ENCODE measurements around the gene ORM1.

Gene ORM1

GRCh38 chr9:114364134-114365041, 41.5 kb downstream of the ORM1 start:
- Histone ChIP-seq H3F3A (ENCODE audit: insufficient read depth, low read length) (peaks cover 4% of the 10 kb centered on the region; the same call in 1 of the 2 replicates), H3K79me2 (ENCODE audit: insufficient read depth, low read length) (no peaks in the 10 kb centered on the region), H3K9me2 (ENCODE audit: low read depth, low read length) (no peaks in the 10 kb centered on the region), H3K27ac (ENCODE audit: low read depth, low read length, poor library complexity, severe bottlenecking) (peak overlapping the region; percentile 59), H3K27me3 (ENCODE audit: insufficient read depth, low read length) (no peaks in the 10 kb centered on the region), H3K36me3 (ENCODE audit: insufficient read depth, low read length) (peaks cover 83% of the 10 kb centered on the region), H3K4me2 (ENCODE audit: low read length) (no peak overlapping the region), H3K4me3 (ENCODE audit: low read depth, low read length, poor library complexity, severe bottlenecking) (no peak overlapping the region), H4K20me1 (ENCODE audit: insufficient read depth, low read length) (no peaks in the 10 kb centered on the region), H3K9me3 (ENCODE audit: low read length) (no peaks in the 10 kb centered on the region), H3K4me1 (ENCODE audit: insufficient read depth, low read length, severe bottlenecking) (peaks cover 47% of the 10 kb centered on the region), H2AFZ (ENCODE audit: low read length) (no peak overlapping the region), H3K9ac (ENCODE audit: low read length) (no peak overlapping the region)
- TF ChIP-seq CTCF (IDR thresholded peaks at IDR 0.05; ENCODE audit: low read length) (no peak), EZH2 (IDR thresholded peaks at IDR 0.05; ENCODE audit: borderline replicate concordance, low read length) (no peak)

- H3K4me3 ChIP-seq (ENCODE audit: low read depth, low read length, poor library complexity, severe bottlenecking) = no peak overlapping the region
- H3K4me1 ChIP-seq (ENCODE audit: insufficient read depth, low read length, severe bottlenecking) = peaks cover 55% of the 10 kb centered on the region
- H4K20me1 ChIP-seq (ENCODE audit: insufficient read depth, low read length) = no peaks in the 10 kb centered on the region
- H3K27me3 ChIP-seq (ENCODE audit: insufficient read depth, low read length) = no peaks in the 10 kb centered on the region
- no peak overlapping the region for H2AFZ ChIP-seq (ENCODE audit: low read length)
- peaks cover 83% of the 10 kb centered on the region for H3K36me3 ChIP-seq (ENCODE audit: insufficient read depth, low read length)
- no peak for TF ChIP-seq CTCF (IDR thresholded peaks at IDR 0.05; ENCODE audit: low read length)
- TF ChIP-seq EZH2 (IDR thresholded peaks at IDR 0.05; ENCODE audit: borderline replicate concordance, low read length) = no peak
- no peaks in the 10 kb centered on the region for H3K79me2 ChIP-seq (ENCODE audit: insufficient read depth, low read length)
- H3K4me2 ChIP-seq (ENCODE audit: low read length) = no peak overlapping the region
- no peaks in the 10 kb centered on the region for H3K9me2 ChIP-seq (ENCODE audit: low read depth, low read length)
- peaks cover 4% of the 10 kb centered on the region; the same call in 1 of the 2 replicates for H3F3A ChIP-seq (ENCODE audit: insufficient read depth, low read length)
- H3K9ac ChIP-seq (ENCODE audit: low read length) = no peak overlapping the region
- peak overlapping the region; percentile 59 for H3K27ac ChIP-seq (ENCODE audit: low read depth, low read length, poor library complexity, severe bottlenecking)
- H3K9me3 ChIP-seq (ENCODE audit: low read length) = no peaks in the 10 kb centered on the region
Measured at GRCh38 chr9:114365194-114365593, 42.3 kb downstream of the ORM1 start.

DNA sequence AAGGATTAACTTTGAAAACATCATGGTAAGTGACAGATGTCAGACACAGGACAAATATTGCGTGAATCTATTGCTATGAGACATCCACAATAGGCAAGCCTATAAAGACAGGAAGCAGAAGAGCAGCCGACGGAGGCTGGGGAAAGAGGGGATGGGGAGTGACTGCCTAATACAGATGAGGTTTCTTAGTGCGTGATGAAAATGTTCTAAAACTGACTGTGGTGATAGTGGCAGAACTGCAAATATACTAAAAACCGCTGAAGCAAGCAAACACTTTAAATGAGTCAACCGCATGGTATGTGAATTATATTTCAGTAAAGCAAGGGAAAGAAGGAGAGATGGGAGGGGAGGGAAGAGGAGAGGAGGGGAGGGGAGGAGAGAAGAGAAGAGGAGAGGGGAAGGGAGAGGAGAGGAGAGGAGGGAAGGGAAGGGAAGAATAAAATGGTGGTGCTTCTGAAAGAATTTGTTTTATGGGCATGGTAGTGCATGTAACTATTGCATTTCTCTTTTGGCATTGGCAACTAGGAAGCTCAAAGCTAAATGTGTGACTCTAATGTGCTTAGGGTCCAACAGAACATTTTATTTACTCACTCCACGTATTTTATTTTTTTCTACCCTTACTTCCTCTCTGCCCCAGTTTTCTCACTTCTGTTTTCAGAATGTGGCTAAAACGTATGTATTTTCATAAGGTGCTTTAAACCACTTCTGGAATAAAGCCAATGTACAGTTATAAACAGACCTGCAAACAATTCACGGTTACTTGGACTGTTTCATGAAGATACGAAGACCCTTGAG, 43.6 kb downstream of the ORM1 start:
- Histone ChIP-seq H4K20me1 (ENCODE audit: insufficient read depth, low read length) (no peaks in the 10 kb centered on the region), H3K4me2 (ENCODE audit: low read length) (peak overlapping the region; percentile 53), H2AFZ (ENCODE audit: low read length) (no peak overlapping the region), H3K27ac (ENCODE audit: low read depth, low read length, poor library complexity, severe bottlenecking) (peak overlapping the region; percentile 97), H3K4me3 (ENCODE audit: low read depth, low read length, poor library complexity, severe bottlenecking) (peak overlapping the region; percentile 32), H3K4me1 (ENCODE audit: insufficient read depth, low read length, severe bottlenecking) (peaks cover 69% of the 10 kb centered on the region), H3K9ac (ENCODE audit: low read length) (peak overlapping the region; percentile 62), H3K79me2 (ENCODE audit: insufficient read depth, low read length) (no peaks in the 10 kb centered on the region), H3K36me3 (ENCODE audit: insufficient read depth, low read length) (peaks cover 73% of the 10 kb centered on the region), H3K9me3 (ENCODE audit: low read length) (no peaks in the 10 kb centered on the region), H3K27me3 (ENCODE audit: insufficient read depth, low read length) (no peaks in the 10 kb centered on the region), H3F3A (ENCODE audit: insufficient read depth, low read length) (peaks cover 4% of the 10 kb centered on the region; the same call in 1 of the 2 replicates), H3K9me2 (ENCODE audit: low read depth, low read length) (no peaks in the 10 kb centered on the region)
- TF ChIP-seq EZH2 (IDR thresholded peaks at IDR 0.05; ENCODE audit: borderline replicate concordance, low read length) (no peak), CTCF (IDR thresholded peaks at IDR 0.05; ENCODE audit: low read length) (no peak)

Measured in OCI-LY1 (cell line).